ENCODE data around the gene JOSD1.

GRCh38 chr22:38741166-38741565, 40.4 kb upstream of the JOSD1 start:
- TF ChIP-seq CTCF (IDR thresholded peaks at IDR 0.05) = no peak
- no peak for TF ChIP-seq POLR2A (IDR thresholded peaks at IDR 0.05)

Data from gastroesophageal sphincter (tissue), 3 donors.